Astrocyte (in vitro differentiated cells and primary cell): ENCODE data around the gene MMP28. TPM values are rescaled to one million over a fixed set of nuclear protein-coding genes. Genes with fewer than 3 reads are reported as not detected.

Experiments
- DNase-seq: peaks from one replicate; pipeline ENCODE4 v3.0.0-alpha.2; 2010; ENCODE audit warnings: low read depth
- FAIRE-seq: peaks from 2 replicates; lab custom pipeline; 2011; peaks lifted over from hg19 to GRCh38; lab: Jason Lieb, UNC
- H2AFZ ChIP-seq: 2 replicates; pipeline ENCODE4 v1.6.0; 2012; ENCODE audit warnings: low read depth, low read length, inconsistent platforms
- H3K27ac ChIP-seq: 2 replicates; pipeline ENCODE4 v1.5.1; 2011; ENCODE audit warnings: low read depth, low read length, inconsistent platforms
- H3K27me3 ChIP-seq: 2 replicates; pipeline ENCODE4 v1.6.0; 2011; ENCODE audit warnings: low read length, inconsistent platforms; ENCODE audit not compliant: insufficient read depth
- H3K36me3 ChIP-seq: 2 replicates; pipeline ENCODE4 v1.5.1; 2011; ENCODE audit warnings: low read length, inconsistent platforms; ENCODE audit not compliant: insufficient read depth
- H3K4me1 ChIP-seq: 2 replicates; pipeline ENCODE4 v1.5.1; 2011; ENCODE audit warnings: low read length, inconsistent platforms; ENCODE audit not compliant: insufficient read depth
- H3K4me2 ChIP-seq: 2 replicates; pipeline ENCODE4 v1.6.0; 2012; ENCODE audit warnings: low read length, inconsistent platforms
- H3K4me3 ChIP-seq: 2 replicates; pipeline ENCODE4 v1.5.1; 2011; ENCODE audit warnings: low read depth, mild to moderate bottlenecking, low read length, inconsistent platforms; ENCODE audit not compliant: insufficient read depth
- H3K79me2 ChIP-seq: 2 replicates; pipeline ENCODE4 v1.6.0; 2012; ENCODE audit warnings: mild to moderate bottlenecking, low read length, inconsistent platforms; ENCODE audit not compliant: insufficient read depth
- H3K9ac ChIP-seq: 2 replicates; pipeline ENCODE4 v1.6.0; 2012; ENCODE audit warnings: mild to moderate bottlenecking, low read length, inconsistent platforms
- H3K9me3 ChIP-seq: 2 replicates; pipeline ENCODE4 v1.5.1; 2012; ENCODE audit warnings: low read depth, mild to moderate bottlenecking, low read length, inconsistent platforms; ENCODE audit not compliant: insufficient read depth
- H4K20me1 ChIP-seq: 2 replicates; pipeline ENCODE4 v1.6.0; 2012; ENCODE audit warnings: low read length, inconsistent platforms; ENCODE audit not compliant: insufficient read depth
- H3K27ac Mint-ChIP-seq: one replicate; pipeline ENCODE4 v1.8.0; 2021; ENCODE audit warnings: mild to moderate bottlenecking, mixed read lengths; ENCODE audit not compliant: unreplicated experiment
- H3K27me3 Mint-ChIP-seq: one replicate; pipeline ENCODE4 v1.8.0; 2021; ENCODE audit warnings: low read depth, mixed read lengths; ENCODE audit not compliant: unreplicated experiment
- H3K36me3 Mint-ChIP-seq: one replicate; pipeline ENCODE4 v1.8.0; 2021; ENCODE audit warnings: low read depth, mixed read lengths; ENCODE audit not compliant: unreplicated experiment
- H3K4me1 Mint-ChIP-seq: one replicate; pipeline ENCODE4 v1.8.0; 2021; ENCODE audit warnings: low read depth, mixed read lengths; ENCODE audit not compliant: unreplicated experiment
- H3K4me3 Mint-ChIP-seq: one replicate; pipeline ENCODE4 v1.8.0; 2021; ENCODE audit warnings: mild to moderate bottlenecking, moderate library complexity, mixed read lengths; ENCODE audit not compliant: unreplicated experiment
- H3K9me3 Mint-ChIP-seq: one replicate; pipeline ENCODE4 v1.8.0; 2021; ENCODE audit warnings: mild to moderate bottlenecking, mixed read lengths; ENCODE audit not compliant: unreplicated experiment
- CTCF ChIP-seq: IDR thresholded peaks from 2 replicates; pipeline ENCODE4 v1.5.1; 2011; ENCODE audit warnings: low read depth, mild to moderate bottlenecking, inconsistent platforms, low read length, moderate library complexity; ENCODE audit not compliant: insufficient read depth
- EZH2 ChIP-seq: IDR thresholded peaks from 2 replicates; pipeline ENCODE4 v1.6.1; 2012; ENCODE audit warnings: mild to moderate bottlenecking, low read length, inconsistent platforms; ENCODE audit not compliant: insufficient read depth
- total RNA-seq: library from RNA; stranded (reverse); gene quantifications from 2 replicates; pipeline ENCODE4 v1.2.1, GENCODE V29; 2021

The MMP28 gene
- total RNA-seq, 1 donor from 2014 or later = 1.2 TPM

- H3K4me1 Mint-ChIP-seq = no peaks in the 10 kb centered on the region
- H3K9me3 ChIP-seq = peaks cover 7% of the 10 kb centered on the region
- H3K9me3 Mint-ChIP-seq = peaks cover under 1% of the 10 kb centered on the region
- peaks cover 46% of the 10 kb centered on the region for H3K27me3 Mint-ChIP-seq
- no peak overlapping the region for H2AFZ ChIP-seq
- H3K79me2 ChIP-seq = no peaks in the 10 kb centered on the region
- H4K20me1 ChIP-seq = peaks cover 7% of the 10 kb centered on the region
- H3K4me3 Mint-ChIP-seq = no peak overlapping the region
- no peak overlapping the region for H3K27ac Mint-ChIP-seq
- no peak overlapping the region for H3K4me3 ChIP-seq
- peaks cover 36% of the 10 kb centered on the region for H3K27me3 ChIP-seq
- peaks cover 2% of the 10 kb centered on the region for H3K4me1 ChIP-seq
- no peak overlapping the region for H3K4me2 ChIP-seq
- no peak overlapping the region for H3K9ac ChIP-seq
- H3K36me3 Mint-ChIP-seq = peaks cover 9% of the 10 kb centered on the region
- DNase-seq (no peak), FAIRE-seq (no peak)
- no peaks in the 10 kb centered on the region for H3K36me3 ChIP-seq
- H3K27ac ChIP-seq = no peak overlapping the region
- TF ChIP-seq CTCF = no peak
- TF ChIP-seq EZH2 = no peak
These were observed 56.8 kb downstream of the MMP28 start for GRCh38 chr17:35738519-35739133.

GRCh38 chr17:35736236-35736635, 59.2 kb downstream of the MMP28 start:
- Histone ChIP-seq H3K9ac (no peak overlapping the region), H3K27me3 (peaks cover 19% of the 10 kb centered on the region), H4K20me1 (peaks cover 12% of the 10 kb centered on the region), H3K4me1 (peaks cover 4% of the 10 kb centered on the region), H3K4me2 (no peak overlapping the region), H3K36me3 (no peaks in the 10 kb centered on the region), H3K4me3 (no peak overlapping the region), H3K9me3 (peaks cover 7% of the 10 kb centered on the region), H3K27ac (no peak overlapping the region), H3K79me2 (no peaks in the 10 kb centered on the region), H2AFZ (no peak overlapping the region)
- peaks cover 34% of the 10 kb centered on the region for H3K27me3 Mint-ChIP-seq
- FAIRE-seq (no peak), DNase-seq (no peak)
- H3K4me1 Mint-ChIP-seq = peaks cover 5% of the 10 kb centered on the region
- no peak overlapping the region for H3K4me3 Mint-ChIP-seq
- H3K27ac Mint-ChIP-seq = no peak overlapping the region
- H3K9me3 Mint-ChIP-seq = no peaks in the 10 kb centered on the region
- H3K36me3 Mint-ChIP-seq = peaks cover 9% of the 10 kb centered on the region
- TF ChIP-seq EZH2 (no peak), CTCF (no peak)
